GM19397 (cell line): ENCODE measurements around the gene RSRC2.

Experiments
- ATAC-seq: cut with Tn5 transposase; IDR thresholded peaks from one replicate; pipeline ENCODE4 v1.9.1; 2021; ENCODE audit warnings: mild to moderate bottlenecking, moderate library complexity; ENCODE audit not compliant: unreplicated experiment

RSRC2 gene

DNA sequence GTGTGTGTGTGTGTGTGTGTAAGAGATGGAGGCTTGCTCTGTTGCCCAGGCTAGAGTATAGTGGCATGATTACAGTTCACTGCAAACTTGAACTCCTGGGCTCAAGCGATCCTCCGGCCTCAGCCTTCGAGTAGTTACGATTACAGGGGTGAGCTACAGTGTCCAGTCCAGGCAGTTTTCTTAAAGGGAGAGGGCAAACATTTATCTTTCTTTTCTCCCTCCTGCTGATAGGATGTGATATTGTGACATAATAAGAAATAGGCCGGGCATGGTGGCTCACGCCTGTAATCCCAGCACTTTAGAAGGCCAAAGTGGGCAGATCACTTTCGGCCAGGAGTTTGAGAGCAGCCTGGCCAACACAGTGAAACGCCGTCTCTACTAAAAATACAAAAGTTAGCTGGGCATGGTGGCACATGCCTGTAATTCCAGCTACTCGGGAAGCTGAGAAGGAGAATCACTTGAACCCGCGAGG lies 72.5 kb downstream of the RSRC2 start:
- no peak for ATAC-seq
